ENCODE results near the gene ZNF565. TPM values are rescaled to one million over a fixed set of nuclear protein-coding genes. Genes with fewer than 3 reads are reported as not detected.

ZNF565 gene
- total RNA-seq, 1 donor from 2014 or later: 5.6 TPM

GRCh38 chr19:36210497-36210896 is 4.0 kb downstream of the ZNF565 start:
- no peak overlapping the region for H3K27ac Mint-ChIP-seq (ENCODE audit: unreplicated experiment)
- H3K9me3 Mint-ChIP-seq (ENCODE audit: unreplicated experiment): no peaks in the 10 kb centered on the region
- no peaks in the 10 kb centered on the region for H3K4me1 Mint-ChIP-seq (ENCODE audit: low read depth, unreplicated experiment)
- no peak for TF ChIP-seq CTCF (IDR thresholded peaks at IDR 0.05; ENCODE audit: partially characterized antibody, unreplicated experiment)
- H3K27me3 Mint-ChIP-seq (ENCODE audit: unreplicated experiment): no peaks in the 10 kb centered on the region
- H3K36me3 Mint-ChIP-seq (ENCODE audit: unreplicated experiment): no peaks in the 10 kb centered on the region
- no peak overlapping the region for H3K4me3 Mint-ChIP-seq (ENCODE audit: unreplicated experiment)
- no peak for DNase-seq

- no peak for DNase-seq
- TF ChIP-seq CTCF (IDR thresholded peaks at IDR 0.05; ENCODE audit: partially characterized antibody, unreplicated experiment): no peak
- no peaks in the 10 kb centered on the region for H3K27me3 Mint-ChIP-seq (ENCODE audit: unreplicated experiment)
- H3K27ac Mint-ChIP-seq (ENCODE audit: unreplicated experiment): no peak overlapping the region
- H3K4me1 Mint-ChIP-seq (ENCODE audit: low read depth, unreplicated experiment): no peaks in the 10 kb centered on the region
- H3K36me3 Mint-ChIP-seq (ENCODE audit: unreplicated experiment): no peaks in the 10 kb centered on the region
- H3K9me3 Mint-ChIP-seq (ENCODE audit: unreplicated experiment): no peaks in the 10 kb centered on the region
- no peak overlapping the region for H3K4me3 Mint-ChIP-seq (ENCODE audit: unreplicated experiment)
Observed at GRCh38 chr19:36209372-36209771, 5.1 kb downstream of the ZNF565 start.

- H3K4me3 Mint-ChIP-seq (ENCODE audit: unreplicated experiment): no peak overlapping the region
- H3K27ac Mint-ChIP-seq (ENCODE audit: unreplicated experiment): no peak overlapping the region
- H3K27me3 Mint-ChIP-seq (ENCODE audit: unreplicated experiment): no peaks in the 10 kb centered on the region
- H3K36me3 Mint-ChIP-seq (ENCODE audit: unreplicated experiment): peaks cover 1% of the 10 kb centered on the region
- TF ChIP-seq CTCF (IDR thresholded peaks at IDR 0.05; ENCODE audit: partially characterized antibody, unreplicated experiment): no peak
- no peaks in the 10 kb centered on the region for H3K9me3 Mint-ChIP-seq (ENCODE audit: unreplicated experiment)
- DNase-seq: no peak
- H3K4me1 Mint-ChIP-seq (ENCODE audit: low read depth, unreplicated experiment): no peaks in the 10 kb centered on the region
Observed at GRCh38 chr19:36207605-36208252, 6.7 kb downstream of the ZNF565 start.

- Mint-ChIP-seq H3K27me3 (ENCODE audit: unreplicated experiment) (peaks cover 1% of the 10 kb centered on the region), H3K4me1 (ENCODE audit: low read depth, unreplicated experiment) (no peaks in the 10 kb centered on the region), H3K27ac (ENCODE audit: unreplicated experiment) (no peak overlapping the region), H3K4me3 (ENCODE audit: unreplicated experiment) (no peak overlapping the region), H3K9me3 (ENCODE audit: unreplicated experiment) (no peaks in the 10 kb centered on the region), H3K36me3 (ENCODE audit: unreplicated experiment) (peaks cover 4% of the 10 kb centered on the region)
- TF ChIP-seq CTCF (IDR thresholded peaks at IDR 0.05; ENCODE audit: partially characterized antibody, unreplicated experiment): no peak
- no peak for DNase-seq
Observed at GRCh38 chr19:36203293-36203692, 11.2 kb downstream of the ZNF565 start.

- Mint-ChIP-seq H3K36me3 (ENCODE audit: unreplicated experiment) (peaks cover 4% of the 10 kb centered on the region), H3K9me3 (ENCODE audit: unreplicated experiment) (no peaks in the 10 kb centered on the region), H3K27me3 (ENCODE audit: unreplicated experiment) (peaks cover 1% of the 10 kb centered on the region), H3K27ac (ENCODE audit: unreplicated experiment) (no peak overlapping the region), H3K4me3 (ENCODE audit: unreplicated experiment) (no peak overlapping the region), H3K4me1 (ENCODE audit: low read depth, unreplicated experiment) (no peaks in the 10 kb centered on the region)
- no peak for DNase-seq
- TF ChIP-seq CTCF (IDR thresholded peaks at IDR 0.05; ENCODE audit: partially characterized antibody, unreplicated experiment): no peak
Observed at GRCh38 chr19:36201684-36202083, 12.8 kb downstream of the ZNF565 start.

Data from glutamatergic neuron (in vitro differentiated cells).